K562 (cell line): ENCODE measurements around the gene DDAH2. TPM values are rescaled to one million over a fixed set of nuclear protein-coding genes. Genes with fewer than 3 reads are reported as not detected.

Source experiments
- ATF1 ChIP-seq, 2 experiments: fragments of 450-650 bp in 1 of 2; IDR thresholded peaks; 2 replicates each; pipeline ENCODE4 v1.6.1; 2016; ENCODE audit warnings: missing compliant biosample characterization in 1 of 2, missing genetic modification characterization in 1 of 2
- EHMT2 ChIP-seq: fragments of 450-650 bp; IDR thresholded peaks from 2 replicates; pipeline ENCODE4 v1.6.1; 2018; ENCODE audit warnings: antibody characterized with exemption
- HCFC1 ChIP-seq: IDR thresholded peaks from 2 replicates; pipeline ENCODE4 v1.6.1; 2012; ENCODE audit warnings: low read depth, low read length, improper control_type of control experiment
- HMG20A ChIP-seq: fragments of 450-650 bp; formaldehyde crosslinking; conservative IDR thresholded peaks from 2 replicates; pipeline ENCODE4 v1.4.0; 2020; ENCODE audit warnings: mild to moderate bottlenecking, mixed read lengths
- HNRNPL ChIP-seq: fragments of 200-400 bp; formaldehyde crosslinking; IDR thresholded peaks from 2 replicates; pipeline ENCODE4 v1.6.1; 2017; ENCODE audit warnings: low read depth, mild to moderate bottlenecking, low read length
- HNRNPLL ChIP-seq: fragments of 200-400 bp; formaldehyde crosslinking; IDR thresholded peaks from 2 replicates; pipeline ENCODE4 v1.6.1; 2017; ENCODE audit warnings: low read length, low read depth, mild to moderate bottlenecking; ENCODE audit not compliant: poor library complexity, severe bottlenecking
- ILK ChIP-seq: fragments of 450-650 bp; IDR thresholded peaks from 2 replicates; pipeline ENCODE4 v1.6.1; 2016; ENCODE audit warnings: missing genetic modification characterization, low read depth, mild to moderate bottlenecking, missing compliant biosample characterization, moderate library complexity, borderline replicate concordance
- MAFF ChIP-seq: IDR thresholded peaks from 2 replicates; pipeline ENCODE4 v1.6.1; 2012; ENCODE audit warnings: low read length, improper control_type of control experiment
- MTF1 ChIP-seq: fragments of 250-450 bp; sonication (Bioruptor Pico); IDR thresholded peaks from 2 replicates; pipeline ENCODE4 v1.9.0; 2021; ENCODE audit warnings: moderate library complexity, mild to moderate bottlenecking, inconsistent platforms, borderline replicate concordance
- NKRF ChIP-seq: fragments of 450-650 bp; IDR thresholded peaks from 2 replicates; pipeline ENCODE4 v1.6.1; 2016; ENCODE audit warnings: borderline replicate concordance
- NR1H2 ChIP-seq: sonication (generic); formaldehyde crosslinking; IDR thresholded peaks from 2 replicates; pipeline ENCODE4 v1.4.0; 2020; ENCODE audit warnings: mild to moderate bottlenecking, missing genetic modification reagents
- NRF1 ChIP-seq, 2 experiments: fragments of 450-650 bp; IDR thresholded peaks in 1 of 2; conservative IDR thresholded peaks in 1 of 2; 2 replicates each; pipeline ENCODE4 v1.6.1; 2014; ENCODE audit warnings: mild to moderate bottlenecking in 2 of 2
- PHF8 ChIP-seq: fragments of 200-600 bp; sonication (generic); IDR thresholded peaks from 2 replicates; pipeline ENCODE4 v1.6.1; 2012; ENCODE audit warnings: mixed run types, mild to moderate bottlenecking, inconsistent platforms, low read length, moderate library complexity, borderline replicate concordance
- SMAD3 ChIP-seq: fragments of 450-650 bp; formaldehyde crosslinking; conservative IDR thresholded peaks from 2 replicates; pipeline ENCODE4 v1.4.0; 2020; ENCODE audit warnings: mild to moderate bottlenecking
- SP1 ChIP-seq: sonication (generic); formaldehyde crosslinking; IDR thresholded peaks from 2 replicates; pipeline ENCODE4 v1.8.1; 2022; ENCODE audit warnings: mild to moderate bottlenecking, missing genetic modification reagents
- SPI1 ChIP-seq: IDR thresholded peaks from 2 replicates; pipeline ENCODE4 v1.6.1; 2011; ENCODE audit warnings: low read depth, low read length, control low read depth, borderline replicate concordance
- SUPT5H ChIP-seq: fragments of 450-650 bp; IDR thresholded peaks from 2 replicates; pipeline ENCODE4 v1.6.1; 2016
- TAF9B ChIP-seq: fragments of 450-650 bp; IDR thresholded peaks from 2 replicates; pipeline ENCODE4 v1.6.1; 2018; ENCODE audit warnings: mild to moderate bottlenecking; ENCODE audit not compliant: partially characterized antibody
- ZBTB17 ChIP-seq: fragments of 450-650 bp; formaldehyde crosslinking; IDR thresholded peaks from 2 replicates; pipeline ENCODE4 v1.4.0; 2020; ENCODE audit warnings: mild to moderate bottlenecking
- ZNF436 ChIP-seq: fragments of 250-450, 450-650 bp; sonication (Bioruptor Pico); formaldehyde crosslinking; IDR thresholded peaks from 2 replicates; pipeline ENCODE4 v1.7.0; 2020; ENCODE audit warnings: mild to moderate bottlenecking
- ZNF76 ChIP-seq: fragments of 250-450 bp; sonication (Bioruptor Pico); IDR thresholded peaks from 2 replicates; pipeline ENCODE4 v1.4.0; 2020; ENCODE audit warnings: mild to moderate bottlenecking, moderate library complexity, borderline replicate concordance
- polyA plus RNA-seq, 8 experiments: library from polyadenylated mRNA; depleted of rRNA in 4 of 8; stranded (reverse) in 5 of 8; unstranded in 3 of 8; fragments of >200 nt; fragmentation: Nextera tagmentation in 2 of 8; fragmentation: Illumina TruSeq in 1 of 8; extraction: Ambion mirVana in 2 of 8; extraction: Trizol in 1 of 8; gene quantifications; 2 replicates each; pipeline versions ENCODE4 v1.2.1 to v1.2.3, GENCODE V29; 2011 to 2014; ENCODE audit warnings: inconsistent platforms in 1 of 8, missing spikeins in 1 of 8
- total RNA-seq, 7 experiments: library from RNA; depleted of rRNA in 6 of 7; stranded (reverse); fragments of >200 nt in 6 of 7; fragmentation: Illumina TruSeq in 2 of 7; extraction: Trizol in 2 of 7; gene quantifications; 2 replicates each; pipeline versions ENCODE4 v1.2.1 to v1.2.3, GENCODE V29; 2011 to 2021; ENCODE audit warnings: low replicate concordance in 1 of 7
- TF ChIP-seq, protein P1 (sequence below): fragments of 450-650 bp; formaldehyde crosslinking; IDR thresholded peaks from 2 replicates; pipeline ENCODE4 v1.4.0; 2022; ENCODE audit warnings: missing genetic modification characterization
- TF ChIP-seq, protein P2 (sequence below), 2 experiments: fragments of 450-650 bp in 1 of 2; sonication (generic) in 1 of 2; formaldehyde crosslinking; conservative IDR thresholded peaks; 2 replicates each; pipeline versions ENCODE4 v1.4.0 to v1.8.1; 2020 to 2022; ENCODE audit warnings: mild to moderate bottlenecking in 1 of 2, missing genetic modification reagents in 1 of 2

The DDAH2 gene
- total and polyA plus RNA-seq, 9 of the 15 experiments (the other 6 are each of a cell fraction or from before 2014, with no cell fraction given): 1.8 to 45.4 (median 21.4) TPM

- TF ChIP-seq ZNF436 (CRISPR knock-in tag): no peak
- peak; percentile 35; the same call in 1 of the 2 replicates for TF ChIP-seq PHF8
- TF ChIP-seq, protein P1, sequence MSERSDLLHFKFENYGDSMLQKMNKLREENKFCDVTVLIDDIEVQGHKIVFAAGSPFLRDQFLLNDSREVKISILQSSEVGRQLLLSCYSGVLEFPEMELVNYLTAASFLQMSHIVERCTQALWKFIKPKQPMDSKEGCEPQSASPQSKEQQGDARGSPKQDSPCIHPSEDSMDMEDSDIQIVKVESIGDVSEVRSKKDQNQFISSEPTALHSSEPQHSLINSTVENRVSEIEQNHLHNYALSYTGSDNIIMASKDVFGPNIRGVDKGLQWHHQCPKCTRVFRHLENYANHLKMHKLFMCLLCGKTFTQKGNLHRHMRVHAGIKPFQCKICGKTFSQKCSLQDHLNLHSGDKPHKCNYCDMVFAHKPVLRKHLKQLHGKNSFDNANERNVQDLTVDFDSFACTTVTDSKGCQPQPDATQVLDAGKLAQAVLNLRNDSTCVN (CRISPR knock-in tag): peak; percentile 94
- no peak for TF ChIP-seq HNRNPL
- TF ChIP-seq ILK (tag): no peak
- no peak for TF ChIP-seq TAF9B
- TF ChIP-seq ZBTB17: 0 out of 2 replicates have a peak, but pooled peaks have one; percentile 32
- no peak for TF ChIP-seq MAFF
- TF ChIP-seq SP1 (CRISPR knock-in tag): peak; percentile 87
- TF ChIP-seq NRF1 (conservative IDR thresholded peaks at IDR 0.05 in 1 of 2, IDR thresholded peaks at IDR 0.05 in 1 of 2): peak; percentile 28 to 31; a peak in 1 of 4 replicates
- TF ChIP-seq EHMT2: peak; percentile 74
- 0 out of 2 replicates have a peak, but pooled peaks have one; percentile 33 for TF ChIP-seq ZNF76
- TF ChIP-seq HCFC1: peak; percentile 58; the same call in 1 of the 2 replicates
- TF ChIP-seq MTF1: 0 out of 2 replicates have a peak, but pooled peaks have one; percentile 34
- TF ChIP-seq HMG20A (CRISPR knock-in tag): no peak
- peak; percentile 79; the same call in 1 of the 2 replicates for TF ChIP-seq SPI1
- TF ChIP-seq HNRNPLL: peak; percentile 26
- TF ChIP-seq ATF1 (CRISPR knock-in tag; IDR thresholded peaks at IDR 0.05): no peak
- TF ChIP-seq ATF1 (tag; IDR thresholded peaks at IDR 0.05): peak; percentile 82; the same call in 1 of the 2 replicates
- peak; percentile 94 for TF ChIP-seq NKRF
- 0 out of 2 replicates have a peak, but pooled peaks have one; percentile 6 for TF ChIP-seq SMAD3 (CRISPR knock-in tag)
- peak; percentile 86 for TF ChIP-seq SUPT5H
- TF ChIP-seq, protein P2, sequence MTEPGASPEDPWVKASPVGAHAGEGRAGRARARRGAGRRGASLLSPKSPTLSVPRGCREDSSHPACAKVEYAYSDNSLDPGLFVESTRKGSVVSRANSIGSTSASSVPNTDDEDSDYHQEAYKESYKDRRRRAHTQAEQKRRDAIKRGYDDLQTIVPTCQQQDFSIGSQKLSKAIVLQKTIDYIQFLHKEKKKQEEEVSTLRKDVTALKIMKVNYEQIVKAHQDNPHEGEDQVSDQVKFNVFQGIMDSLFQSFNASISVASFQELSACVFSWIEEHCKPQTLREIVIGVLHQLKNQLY (CRISPR knock-in tag; conservative IDR thresholded peaks at IDR 0.05): no peak; a peak in 1 of 4 replicates
- TF ChIP-seq NR1H2 (CRISPR knock-in tag): peak; percentile 67; the same call in 1 of the 2 replicates
These were observed 5.8 kb upstream of the DDAH2 start (continued) for GRCh38 chr6:31734821-31735406.
